GM18951 (cell line): ENCODE data around the gene ZMYND15.

Source experiments
- POLR2A ChIP-seq: IDR thresholded peaks from 4 replicates; pipeline ENCODE4 v1.6.1; 2011; ENCODE audit warnings: mild to moderate bottlenecking; ENCODE audit not compliant: insufficient read length, insufficient read depth; ENCODE audit errors: extremely low read depth
- in situ Hi-C: fragments of 300-500 bp; cut with MboI; formaldehyde crosslinking; loops from one replicate; pipeline ENCODE4 v1.12.0; 2022; ENCODE audit warnings: low sequenced_read_pairs, mixed read lengths, inconsistent platforms; ENCODE audit not compliant: unreplicated experiment

Gene ZMYND15

GRCh38 chr17:4741544-4741943 is 1.9 kb downstream of the ZMYND15 start:
- no peak for TF ChIP-seq POLR2A
- in situ Hi-C loops, result no loop called here

DNA sequence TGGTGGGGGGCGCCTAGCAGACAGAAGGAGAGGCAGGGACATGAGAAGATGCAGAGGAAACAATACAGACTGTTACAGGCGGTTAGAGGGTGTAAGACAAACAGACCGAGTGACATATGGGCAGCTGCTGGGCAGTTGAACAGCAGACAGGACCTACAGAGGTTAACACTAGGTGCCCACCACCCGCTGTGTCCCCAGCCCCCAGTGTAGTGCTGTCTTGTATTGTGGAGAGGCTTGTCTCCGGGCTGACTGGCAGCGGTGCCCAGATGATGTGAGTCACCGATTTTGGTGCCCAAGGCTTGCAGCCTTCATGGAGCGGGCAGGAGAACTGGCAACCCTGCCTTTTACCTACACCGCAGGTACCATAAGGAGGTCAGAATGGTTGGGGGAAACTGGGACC is 2.5 kb downstream of the ZMYND15 start:
- in situ Hi-C loops, result no loop called here
- TF ChIP-seq POLR2A, result no peak

GRCh38 chr17:4742629-4743028 is 3.0 kb downstream of the ZMYND15 start:
- in situ Hi-C loops, result no loop called here
- TF ChIP-seq POLR2A, result no peak

GRCh38 chr17:4743216-4743615 is 3.6 kb downstream of the ZMYND15 start:
- in situ Hi-C loops, result no loop called here
- TF ChIP-seq POLR2A, result no peak

DNA sequence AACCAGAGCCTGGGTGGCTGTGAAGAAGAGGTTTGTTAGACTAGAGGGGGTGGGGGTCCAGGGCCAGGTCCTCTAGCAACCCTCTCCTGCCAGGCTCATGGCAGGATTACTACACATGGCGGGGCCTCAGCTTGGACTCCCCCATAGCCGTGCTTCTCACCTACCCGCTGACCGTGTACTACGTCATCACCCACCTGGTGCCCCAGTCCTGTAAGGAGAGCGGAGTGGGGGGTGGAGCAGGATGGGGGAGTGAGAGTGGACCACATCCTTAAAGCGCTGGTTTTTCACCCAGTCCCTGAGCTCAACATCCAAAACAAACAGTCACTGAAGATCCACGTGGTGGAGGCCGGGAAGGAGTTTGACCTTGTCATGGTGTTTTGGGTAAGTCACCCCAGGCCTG is 4.3 kb downstream of the ZMYND15 start:
- in situ Hi-C loops, result no loop called here
- no peak for TF ChIP-seq POLR2A

- no peak for TF ChIP-seq POLR2A
- in situ Hi-C loops, result no loop called here
Observed at GRCh38 chr17:4744999-4745969, 5.7 kb downstream of the ZMYND15 start.

DNA sequence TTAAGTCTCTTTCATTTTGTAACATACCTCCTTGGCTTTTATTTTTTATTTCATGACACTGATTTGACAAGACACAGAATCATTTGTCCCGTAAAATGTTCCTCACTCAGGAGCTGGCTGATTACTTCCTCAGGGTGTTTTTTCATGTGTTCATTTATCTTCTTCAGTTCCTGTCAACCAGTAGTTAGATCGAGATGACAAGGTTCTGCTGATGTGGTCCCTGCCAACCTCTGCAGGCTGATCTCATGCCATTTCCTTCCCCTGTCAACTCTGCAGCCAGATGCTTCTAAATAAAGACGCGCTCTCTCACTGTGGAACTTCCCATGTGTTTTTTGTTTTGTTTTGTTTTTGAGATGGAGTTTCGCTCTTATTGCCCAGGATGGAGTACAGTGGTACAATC is 8.2 kb downstream of the ZMYND15 start:
- in situ Hi-C loops, result no loop called here
- no peak for TF ChIP-seq POLR2A

GRCh38 chr17:4748686-4749085 is 9.1 kb downstream of the ZMYND15 start:
- no peak for TF ChIP-seq POLR2A
- in situ Hi-C loops, result no loop called here

DNA sequence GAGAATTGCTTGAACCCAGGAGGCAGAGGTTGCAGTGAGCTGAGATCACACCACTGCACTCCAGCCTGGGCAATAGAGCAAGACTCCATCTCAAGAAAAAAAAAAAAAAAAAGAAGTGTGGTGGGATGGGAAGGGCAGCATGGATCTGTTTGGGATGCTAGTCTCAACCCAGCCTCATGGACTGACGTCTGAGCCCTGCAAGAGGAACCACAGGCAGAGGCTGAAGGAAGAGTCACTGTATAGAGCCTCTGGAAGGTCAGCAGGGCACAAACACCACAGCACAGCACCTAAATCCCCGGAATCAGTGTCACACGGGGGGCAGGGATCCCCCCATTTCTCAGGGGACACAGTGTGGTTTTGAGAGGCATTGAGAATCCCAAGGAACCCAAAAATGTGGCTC is 11.0 kb downstream of the ZMYND15 start:
- in situ Hi-C loops, result no loop called here

DNA sequence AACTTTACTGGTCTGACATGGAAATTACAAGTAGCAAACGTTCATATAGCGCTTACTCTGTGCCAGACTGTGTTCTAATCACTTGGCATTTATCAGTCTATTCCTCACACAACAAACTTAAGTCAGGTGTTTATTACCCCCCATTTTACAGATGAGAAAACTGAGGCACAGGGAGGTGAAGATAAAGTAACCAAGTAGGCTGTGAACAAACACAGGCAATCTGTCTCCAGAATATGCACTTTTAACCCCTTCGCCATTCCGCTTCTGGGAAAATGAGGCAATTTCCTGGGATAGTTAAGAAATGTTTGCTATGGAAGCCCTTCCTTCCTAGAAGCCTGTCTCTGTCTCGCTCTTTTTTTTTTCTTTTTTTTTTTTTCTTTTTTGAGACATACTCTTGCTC is 12.3 kb downstream of the ZMYND15 start:
- no peak for TF ChIP-seq POLR2A
- in situ Hi-C loops, result no loop called here

More for the DNA sequence above, 11.0 kb downstream of the ZMYND15 start:
- no peak for TF ChIP-seq POLR2A

DNA sequence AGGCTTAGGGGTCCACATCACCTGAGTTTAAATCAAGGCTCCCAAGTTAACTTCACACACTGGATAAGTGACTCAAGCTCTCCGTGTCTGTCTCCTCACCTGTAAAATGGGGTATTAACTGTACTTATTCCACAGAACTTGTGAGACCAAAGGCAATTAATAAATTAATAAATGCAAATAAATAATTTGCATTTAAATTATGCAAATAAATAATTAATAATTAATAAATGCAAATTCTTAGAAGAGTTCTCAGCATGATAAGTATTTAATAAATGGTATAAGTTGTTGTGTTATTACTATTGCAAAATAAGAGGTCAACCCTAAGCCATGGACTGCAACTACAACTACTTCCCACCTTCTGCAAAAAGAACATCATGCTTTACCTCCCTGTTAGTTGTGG is 13.8 kb downstream of the ZMYND15 start:
- in situ Hi-C loops, result no loop called here
- no peak for TF ChIP-seq POLR2A

GRCh38 chr17:4759776-4760236 is 20.2 kb downstream of the ZMYND15 start:
- no peak for TF ChIP-seq POLR2A
- in situ Hi-C loops, result no loop called here

DNA sequence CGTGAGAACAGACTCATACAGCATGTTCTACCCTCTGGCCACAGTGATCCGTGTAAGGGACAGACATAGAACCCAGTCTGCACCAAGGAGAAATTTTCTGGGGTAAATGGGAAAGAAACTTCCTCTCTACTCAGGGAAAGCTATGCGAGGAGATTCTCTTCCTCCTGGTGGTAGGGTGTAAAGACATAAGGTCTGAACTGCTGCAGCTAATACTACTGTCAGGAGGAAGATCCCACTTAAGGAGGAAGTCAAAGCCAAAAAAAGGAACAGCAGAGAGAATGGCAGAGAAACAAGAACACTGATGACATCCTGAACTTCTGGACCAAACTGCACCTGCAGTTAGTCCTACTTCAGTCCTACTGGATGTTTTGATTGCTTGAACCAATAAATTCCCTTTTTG is 25.0 kb downstream of the ZMYND15 start:
- in situ Hi-C loops, result no loop called here
- no peak for TF ChIP-seq POLR2A

DNA sequence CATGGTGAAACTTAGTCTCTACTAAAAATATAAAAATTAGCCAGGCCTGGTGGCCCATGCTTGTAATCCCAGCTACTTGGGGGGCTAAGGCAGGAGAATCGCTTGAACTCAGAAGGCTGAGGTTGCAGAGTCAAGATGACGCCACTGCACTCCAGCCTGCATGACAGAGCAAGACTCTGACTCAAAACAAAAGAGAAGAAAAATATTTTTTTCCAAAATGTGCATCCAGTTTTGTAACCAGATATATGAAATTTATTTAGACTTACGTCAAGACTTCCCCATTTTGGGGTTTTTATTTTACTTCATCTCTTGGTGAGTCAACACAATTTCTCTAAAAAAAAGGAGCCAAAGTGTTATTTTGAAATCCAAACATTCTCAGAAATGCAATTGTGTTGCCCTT is 26.6 kb downstream of the ZMYND15 start:
- in situ Hi-C loops, result no loop called here

More for the DNA sequence above, 26.6 kb downstream of the ZMYND15 start:
- TF ChIP-seq POLR2A, result no peak
